GM13977 (cell line): ENCODE data around the gene PLEKHG4.

Experiments used
- DNase-seq: peaks from one replicate; pipeline ENCODE4 v3.0.0; 2012; ENCODE audit warnings: low spot score
- in situ Hi-C: fragments of 300-500 bp; cut with MboI; formaldehyde crosslinking; loops from one replicate; pipeline ENCODE4 v1.12.0; 2022; ENCODE audit warnings: low sequenced_read_pairs, low pct_unique_long_range_greater_than_20kb, mixed read lengths, inconsistent platforms; ENCODE audit not compliant: unreplicated experiment
- TF ChIP-seq, protein P1 (sequence below): IDR thresholded peaks from 2 replicates; pipeline ENCODE4 v1.5.1; 2012; ENCODE audit warnings: mild to moderate bottlenecking, control low read depth; ENCODE audit not compliant: insufficient read depth; ENCODE audit errors: extremely low read depth, missing control alignments

Gene PLEKHG4

DNA sequence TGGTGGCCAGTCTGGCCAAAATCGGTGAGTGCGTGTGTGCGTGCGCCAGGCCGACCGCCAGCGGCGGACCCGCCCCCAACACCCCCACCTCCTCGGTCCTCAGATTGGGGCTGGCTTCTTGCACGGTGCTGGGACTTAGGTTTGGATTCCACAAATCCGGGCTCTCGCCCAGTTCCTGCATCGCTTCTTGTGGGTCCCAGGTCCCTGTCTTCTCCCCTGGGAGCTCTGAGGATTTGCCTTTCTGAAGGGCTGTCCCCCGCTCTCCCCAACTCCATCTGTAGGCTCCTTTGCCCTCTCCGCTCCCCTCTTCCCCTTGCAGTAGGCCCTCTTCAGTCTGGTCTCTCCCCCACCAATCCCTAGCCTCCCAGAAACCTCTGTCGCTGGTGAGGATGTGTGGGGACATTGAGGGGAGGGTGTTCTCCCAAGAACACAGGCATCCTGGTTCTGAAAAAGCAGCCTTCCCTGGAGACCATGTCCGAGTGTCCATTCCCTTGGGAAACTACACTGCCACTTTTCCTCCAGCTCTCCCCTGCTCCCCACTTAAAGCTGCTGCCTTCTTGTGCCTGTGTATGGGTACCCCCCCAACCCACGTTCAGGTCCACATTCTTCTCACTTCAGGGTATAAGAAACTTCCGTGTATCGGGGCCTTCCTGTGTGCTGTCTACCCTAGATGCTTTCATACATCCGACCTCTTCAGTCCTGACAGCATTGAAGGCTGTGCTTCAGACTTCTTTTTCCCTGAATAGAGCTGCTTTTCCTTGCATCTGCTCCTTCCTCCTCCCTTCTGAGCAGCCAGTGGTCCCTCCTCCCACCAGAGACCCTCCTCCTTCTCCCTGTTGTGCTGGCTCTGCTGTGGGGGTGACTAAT lies 29.9 kb upstream of the PLEKHG4 start:
- no peak for DNase-seq
- TF ChIP-seq, protein P1, sequence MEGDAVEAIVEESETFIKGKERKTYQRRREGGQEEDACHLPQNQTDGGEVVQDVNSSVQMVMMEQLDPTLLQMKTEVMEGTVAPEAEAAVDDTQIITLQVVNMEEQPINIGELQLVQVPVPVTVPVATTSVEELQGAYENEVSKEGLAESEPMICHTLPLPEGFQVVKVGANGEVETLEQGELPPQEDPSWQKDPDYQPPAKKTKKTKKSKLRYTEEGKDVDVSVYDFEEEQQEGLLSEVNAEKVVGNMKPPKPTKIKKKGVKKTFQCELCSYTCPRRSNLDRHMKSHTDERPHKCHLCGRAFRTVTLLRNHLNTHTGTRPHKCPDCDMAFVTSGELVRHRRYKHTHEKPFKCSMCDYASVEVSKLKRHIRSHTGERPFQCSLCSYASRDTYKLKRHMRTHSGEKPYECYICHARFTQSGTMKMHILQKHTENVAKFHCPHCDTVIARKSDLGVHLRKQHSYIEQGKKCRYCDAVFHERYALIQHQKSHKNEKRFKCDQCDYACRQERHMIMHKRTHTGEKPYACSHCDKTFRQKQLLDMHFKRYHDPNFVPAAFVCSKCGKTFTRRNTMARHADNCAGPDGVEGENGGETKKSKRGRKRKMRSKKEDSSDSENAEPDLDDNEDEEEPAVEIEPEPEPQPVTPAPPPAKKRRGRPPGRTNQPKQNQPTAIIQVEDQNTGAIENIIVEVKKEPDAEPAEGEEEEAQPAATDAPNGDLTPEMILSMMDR: no peak
- in situ Hi-C loops: no loop called here

DNA sequence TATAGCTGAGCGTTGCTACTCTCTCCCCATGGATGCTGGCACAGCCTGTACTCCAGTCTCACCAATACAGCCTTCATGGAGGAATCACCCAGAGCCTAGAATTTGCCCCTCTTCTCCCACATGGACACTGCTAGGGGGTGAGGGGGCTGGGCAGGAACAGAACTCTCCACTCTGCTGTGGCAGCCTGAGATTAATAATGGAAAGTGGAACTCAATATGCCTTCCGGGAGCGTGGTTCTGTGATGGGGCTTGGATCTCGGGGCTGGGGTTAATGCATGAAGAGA lies 29.3 kb upstream of the PLEKHG4 start:
- in situ Hi-C loops: no loop called here
- TF ChIP-seq, protein P1: no peak
- DNase-seq: no peak

DNA sequence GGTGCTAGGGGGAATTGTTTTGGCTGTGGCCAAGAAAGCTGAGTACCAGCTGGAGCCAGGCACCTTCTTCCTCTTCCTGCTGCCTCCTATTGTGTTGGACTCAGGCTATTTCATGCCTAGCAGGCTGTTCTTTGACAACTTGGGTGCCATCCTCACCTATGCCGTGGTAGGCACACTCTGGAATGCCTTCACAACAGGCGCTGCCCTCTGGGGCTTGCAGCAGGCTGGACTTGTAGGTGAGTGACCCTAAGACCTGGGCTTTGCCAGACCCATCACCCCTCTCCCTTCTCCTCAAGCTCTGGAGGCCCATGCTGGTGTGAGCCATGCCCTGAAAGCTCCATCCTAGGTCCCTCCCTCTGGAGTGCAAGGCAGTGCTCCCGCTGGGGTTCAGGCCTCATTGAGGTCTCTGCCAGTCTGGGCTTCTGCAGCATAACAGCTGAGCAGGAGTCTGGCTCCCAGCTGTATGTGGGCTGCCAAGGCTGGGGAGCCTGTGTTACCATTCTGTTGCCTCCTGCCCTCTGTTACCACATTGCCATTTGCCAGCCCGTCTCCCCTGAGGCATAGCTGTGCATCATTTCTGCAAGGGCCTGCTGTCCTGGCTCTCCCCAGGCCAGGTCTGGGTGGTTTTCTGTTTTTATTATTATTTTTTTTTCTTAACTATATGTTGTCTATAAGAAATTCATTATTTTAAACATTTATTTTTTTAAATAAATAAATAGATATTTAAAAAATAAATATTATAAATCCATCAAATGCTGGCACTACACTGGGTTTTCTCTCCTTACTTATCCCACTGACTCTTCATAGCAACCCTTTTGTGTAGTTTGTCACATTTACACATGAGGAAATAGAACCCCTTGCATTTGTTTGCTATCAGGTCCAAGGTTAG lies 26.5 kb upstream of the PLEKHG4 start:
- DNase-seq: no peak
- in situ Hi-C loops: no loop called here
- TF ChIP-seq, protein P1: no peak

DNA sequence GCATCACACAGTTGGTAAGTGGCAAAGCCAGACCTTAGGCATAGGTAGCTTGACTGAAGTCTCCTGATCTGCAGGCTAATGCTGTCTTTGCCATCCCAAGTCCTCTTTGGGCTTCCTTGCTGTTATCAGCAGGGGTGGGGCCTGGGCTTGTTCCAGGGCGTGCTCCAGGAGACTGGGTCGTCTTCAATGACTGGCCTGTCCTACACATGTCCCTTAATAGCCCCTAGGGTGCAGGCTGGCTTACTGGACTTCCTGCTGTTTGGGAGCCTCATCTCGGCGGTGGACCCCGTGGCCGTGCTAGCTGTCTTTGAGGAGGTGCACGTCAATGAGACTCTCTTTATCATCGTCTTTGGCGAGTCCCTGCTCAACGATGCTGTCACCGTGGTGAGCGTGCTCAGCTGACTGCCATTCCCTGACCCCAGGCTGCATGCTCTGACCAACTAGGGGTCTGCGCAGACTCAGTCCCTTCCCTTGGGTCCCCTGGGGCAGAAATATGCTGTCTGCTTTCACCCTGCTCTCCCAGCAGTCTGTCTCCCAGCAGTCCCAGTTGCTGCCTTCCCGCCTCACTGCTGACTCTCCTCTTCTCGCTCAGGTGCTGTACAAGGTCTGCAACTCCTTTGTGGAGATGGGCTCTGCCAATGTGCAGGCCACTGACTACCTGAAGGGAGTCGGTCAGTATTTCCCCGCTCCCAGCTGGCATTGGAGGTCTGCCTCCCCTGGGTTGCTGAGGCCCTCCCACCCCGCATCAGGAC lies 24.4 kb upstream of the PLEKHG4 start:
- in situ Hi-C loops: no loop called here
- DNase-seq: no peak
- TF ChIP-seq, protein P1: no peak

DNA sequence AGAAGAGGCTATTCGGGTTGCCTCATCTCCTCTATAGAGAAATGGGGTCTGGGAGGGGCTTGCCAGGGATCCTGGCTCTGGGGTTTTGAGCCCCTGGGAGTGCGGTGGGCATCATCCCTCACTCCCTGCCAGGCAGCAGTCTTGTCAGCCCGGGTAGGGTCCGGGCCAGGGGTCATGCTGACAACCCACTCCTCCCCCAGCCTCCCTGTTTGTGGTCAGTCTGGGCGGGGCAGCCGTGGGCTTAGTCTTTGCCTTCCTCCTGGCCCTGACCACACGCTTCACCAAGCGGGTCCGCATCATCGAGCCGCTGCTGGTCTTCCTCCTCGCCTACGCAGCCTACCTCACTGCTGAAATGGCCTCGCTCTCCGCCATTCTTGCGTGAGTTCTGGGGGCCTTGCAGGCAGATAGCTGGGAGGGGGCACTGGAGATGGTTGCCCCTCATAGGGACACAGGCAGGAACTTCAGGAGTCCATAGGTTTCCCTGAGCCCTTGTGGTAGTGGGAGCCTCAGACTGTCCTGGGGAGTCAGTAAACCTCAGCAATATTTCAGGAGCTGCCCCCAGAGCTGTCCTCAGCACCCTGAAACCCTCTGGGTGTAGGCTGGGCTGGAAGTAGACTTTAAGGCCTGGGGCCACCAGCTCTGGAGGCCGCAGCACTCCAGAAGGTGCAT lies 23.6 kb upstream of the PLEKHG4 start:
- DNase-seq: no peak
- TF ChIP-seq, protein P1: no peak
- in situ Hi-C loops: no loop called here
